KOPT-K1 (cell line): Measurements from ENCODE around the gene TTC9B.
"Not testable (repeated sequence)": the region's sequence is repeated elsewhere in the genome, so short reads cannot be mapped to it uniquely, and the experiment has no call there.

Experiments
- H3K27ac ChIP-seq: fragments of 200-600 bp; sonication (generic); 2 replicates; pipeline ENCODE4 v1.5.1; 2016; ENCODE audit warnings: antibody characterized with exemption, mild to moderate bottlenecking, low read depth, low read length; ENCODE audit not compliant: poor library complexity, severe bottlenecking
- H3K36me3 ChIP-seq: fragments of 200-600 bp; sonication (generic); 2 replicates; pipeline ENCODE4 v1.5.1; 2017; ENCODE audit warnings: antibody characterized with exemption, mild to moderate bottlenecking, low read length, moderate library complexity; ENCODE audit not compliant: insufficient read depth
- H3K9me3 ChIP-seq: fragments of 200-600 bp; sonication (generic); 2 replicates; pipeline ENCODE4 v1.5.1; 2017; ENCODE audit warnings: antibody characterized with exemption, low read length, mild to moderate bottlenecking; ENCODE audit not compliant: insufficient read depth, poor library complexity, severe bottlenecking

The TTC9B gene

DNA sequence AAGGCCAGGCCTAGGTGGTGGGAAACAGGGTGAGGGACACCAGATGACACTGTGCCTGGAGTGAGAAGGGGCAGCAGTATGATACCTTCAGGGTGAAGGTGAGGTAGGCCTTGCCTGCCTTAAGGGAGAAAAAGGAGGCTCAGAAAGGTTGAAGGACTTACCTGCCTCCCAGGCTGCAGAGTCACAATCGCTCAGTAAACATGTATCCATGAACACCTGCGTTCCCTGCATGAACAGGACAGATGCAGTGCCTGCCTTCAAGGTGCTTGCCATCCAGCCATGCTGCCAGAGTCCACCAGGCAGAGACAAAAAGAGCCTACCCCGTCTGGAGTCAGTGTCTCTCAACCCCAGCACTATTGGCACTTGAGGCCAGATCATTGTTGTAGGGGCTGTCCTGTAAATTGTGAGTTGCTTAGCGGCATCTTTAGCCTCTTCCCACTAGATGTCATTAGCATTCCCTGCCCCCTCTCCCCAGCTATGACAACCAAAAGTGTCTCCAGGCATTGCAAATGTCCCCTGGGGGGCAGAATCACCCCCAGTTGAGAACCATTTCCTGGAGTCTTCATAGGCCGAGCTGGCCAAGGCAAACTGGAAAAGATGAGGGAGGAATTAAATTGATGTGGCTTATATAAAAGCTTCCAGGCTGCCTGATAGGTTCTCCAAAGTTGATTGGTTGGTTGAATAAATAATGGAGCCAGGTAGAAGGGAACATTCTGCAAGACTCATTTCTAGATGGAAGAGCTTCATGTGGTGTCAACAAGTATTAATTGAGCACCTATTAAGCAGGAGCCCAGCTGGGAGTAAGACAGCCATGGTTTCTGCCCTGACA is 25.2 kb downstream of the TTC9B start:
- no peaks in the 10 kb centered on the region for H3K9me3 ChIP-seq
- H3K27ac ChIP-seq = no peak overlapping the region
- no peaks in the 10 kb centered on the region for H3K36me3 ChIP-seq

DNA sequence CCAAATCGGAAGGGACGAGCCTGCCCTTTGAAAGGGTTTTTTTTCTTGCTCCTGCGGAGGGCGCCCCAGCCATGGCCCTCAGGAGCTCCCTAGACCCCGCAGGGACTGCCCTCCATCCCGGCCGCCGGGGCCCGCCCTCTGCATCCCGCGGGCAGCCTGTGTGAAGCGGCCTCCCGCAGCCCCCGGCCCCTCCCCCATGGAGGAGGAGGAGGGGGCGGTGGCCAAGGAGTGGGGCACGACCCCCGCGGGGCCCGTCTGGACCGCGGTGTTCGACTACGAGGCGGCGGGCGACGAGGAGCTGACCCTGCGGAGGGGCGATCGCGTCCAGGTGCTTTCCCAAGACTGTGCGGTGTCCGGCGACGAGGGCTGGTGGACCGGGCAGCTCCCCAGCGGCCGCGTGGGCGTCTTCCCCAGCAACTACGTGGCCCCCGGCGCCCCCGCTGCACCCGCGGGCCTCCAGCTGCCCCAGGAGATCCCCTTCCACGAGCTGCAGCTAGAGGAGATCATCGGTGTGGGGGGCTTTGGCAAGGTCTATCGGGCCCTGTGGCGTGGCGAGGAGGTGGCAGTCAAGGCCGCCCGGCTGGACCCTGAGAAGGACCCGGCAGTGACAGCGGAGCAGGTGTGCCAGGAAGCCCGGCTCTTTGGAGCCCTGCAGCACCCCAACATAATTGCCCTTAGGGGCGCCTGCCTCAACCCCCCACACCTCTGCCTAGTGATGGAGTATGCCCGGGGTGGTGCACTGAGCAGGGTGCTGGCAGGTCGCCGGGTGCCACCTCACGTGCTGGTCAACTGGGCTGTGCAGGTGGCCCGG is 26.1 kb downstream of the TTC9B start:
- no peaks in the 10 kb centered on the region for H3K9me3 ChIP-seq
- peak overlapping the region; percentile 59 for H3K27ac ChIP-seq
- H3K36me3 ChIP-seq = no peaks in the 10 kb centered on the region

DNA sequence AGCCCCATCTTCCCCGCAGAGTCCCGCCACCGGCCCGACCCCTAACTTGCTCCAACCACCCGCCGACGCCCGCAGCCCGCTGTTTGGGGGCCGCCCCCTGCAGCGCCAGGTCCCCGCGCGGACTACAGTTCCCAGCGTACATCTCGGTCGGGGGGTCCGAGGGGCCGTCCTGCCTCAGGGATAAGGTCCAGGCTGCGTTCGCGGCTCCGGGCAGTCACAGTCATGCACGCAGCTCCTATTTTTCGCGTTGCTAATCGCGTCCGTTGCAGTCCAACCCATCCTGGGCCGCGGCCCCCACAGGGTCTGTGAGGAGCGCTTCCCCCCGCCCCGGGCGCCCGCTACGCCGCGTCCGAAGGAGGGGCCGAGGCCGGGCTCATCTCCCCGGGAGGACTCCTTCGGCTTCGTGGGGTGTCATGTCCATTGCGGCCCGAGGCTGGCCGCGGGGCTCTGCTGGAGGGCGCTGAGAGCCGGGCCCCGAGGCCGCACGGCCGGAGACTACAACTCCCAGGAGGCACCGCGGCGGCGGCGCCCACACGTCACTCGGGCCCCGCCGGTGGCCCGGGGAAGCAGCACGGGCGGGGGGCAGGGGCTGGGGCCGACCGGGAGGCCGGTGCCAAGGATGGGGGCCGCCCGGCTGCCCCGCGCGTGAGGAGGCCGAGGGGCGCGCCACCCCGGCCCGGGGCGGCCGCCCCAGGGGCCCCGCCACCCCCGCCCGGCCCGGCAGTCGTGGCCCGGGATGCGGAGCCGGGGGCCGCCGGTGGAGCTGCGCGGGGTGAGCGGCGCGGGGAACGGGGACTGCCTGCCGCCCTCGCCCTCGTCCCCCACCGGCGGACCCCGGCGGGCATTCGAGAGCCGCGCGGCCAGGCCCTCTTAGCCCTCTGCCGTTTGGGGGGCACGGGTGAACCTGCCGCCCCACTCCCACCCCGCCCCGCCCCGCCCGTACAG is 27.0 kb downstream of the TTC9B start, which contains the start of gene MAP3K10:
MAP3K10 (plus strand) TSS at position 536 of the 945 bp plus-strand sequence. CDS start 606 bp downstream, outside the sequence.
- H3K9me3 ChIP-seq = no peaks in the 10 kb centered on the region
- peak within 1 kb of the TSS; percentile 59 for H3K27ac ChIP-seq

DNA sequence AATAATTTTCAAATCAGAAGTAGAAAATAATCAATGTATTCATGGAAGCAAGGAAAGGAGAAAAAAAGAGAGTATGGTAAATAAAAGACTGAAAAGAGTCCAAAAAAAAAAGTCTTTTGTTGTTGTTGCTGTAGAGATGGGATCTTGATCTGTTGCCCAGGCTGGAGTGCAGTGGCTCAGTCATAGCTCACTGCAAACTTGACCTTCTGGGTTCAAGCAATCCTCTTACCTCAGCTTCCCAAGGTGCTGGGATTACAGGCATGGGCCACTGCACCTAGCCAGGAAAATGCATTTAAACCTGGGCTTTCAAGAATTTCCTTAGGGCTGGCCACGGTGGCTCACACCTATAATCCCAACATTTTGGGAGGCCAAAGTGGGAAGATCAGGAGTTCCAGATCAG is 33.9 kb downstream of the TTC9B start:
- H3K27ac ChIP-seq = no peak overlapping the region
- no peaks in the 10 kb centered on the region for H3K36me3 ChIP-seq
- H3K9me3 ChIP-seq = no peaks in the 10 kb centered on the region

More for the DNA sequence above, 27.0 kb downstream of the TTC9B start, which contains the start of gene MAP3K10:
- H3K36me3 ChIP-seq = no peaks in the 10 kb centered on the region

DNA sequence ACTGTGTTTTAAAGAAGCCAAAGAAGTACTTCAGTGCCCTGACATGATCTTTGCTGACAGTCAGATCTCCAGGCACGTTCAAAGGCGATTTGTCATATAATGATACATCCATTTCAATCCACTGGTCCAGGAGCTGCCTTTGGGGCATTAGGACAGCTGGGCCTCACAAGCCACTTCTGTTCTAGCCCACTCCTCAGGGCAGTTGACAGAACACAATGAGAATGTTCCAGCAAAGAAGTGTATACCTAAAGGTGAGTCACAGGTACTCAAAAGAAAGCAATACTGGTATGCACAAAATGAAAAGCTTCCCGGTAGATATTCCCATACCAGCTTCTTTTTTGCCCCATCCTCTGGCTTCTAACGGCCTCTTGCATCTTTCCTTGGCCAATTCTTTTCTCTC is 39.4 kb downstream of the TTC9B start:
- H3K9me3 ChIP-seq = no peaks in the 10 kb centered on the region
- H3K36me3 ChIP-seq = no peaks in the 10 kb centered on the region
- no peak overlapping the region for H3K27ac ChIP-seq

DNA sequence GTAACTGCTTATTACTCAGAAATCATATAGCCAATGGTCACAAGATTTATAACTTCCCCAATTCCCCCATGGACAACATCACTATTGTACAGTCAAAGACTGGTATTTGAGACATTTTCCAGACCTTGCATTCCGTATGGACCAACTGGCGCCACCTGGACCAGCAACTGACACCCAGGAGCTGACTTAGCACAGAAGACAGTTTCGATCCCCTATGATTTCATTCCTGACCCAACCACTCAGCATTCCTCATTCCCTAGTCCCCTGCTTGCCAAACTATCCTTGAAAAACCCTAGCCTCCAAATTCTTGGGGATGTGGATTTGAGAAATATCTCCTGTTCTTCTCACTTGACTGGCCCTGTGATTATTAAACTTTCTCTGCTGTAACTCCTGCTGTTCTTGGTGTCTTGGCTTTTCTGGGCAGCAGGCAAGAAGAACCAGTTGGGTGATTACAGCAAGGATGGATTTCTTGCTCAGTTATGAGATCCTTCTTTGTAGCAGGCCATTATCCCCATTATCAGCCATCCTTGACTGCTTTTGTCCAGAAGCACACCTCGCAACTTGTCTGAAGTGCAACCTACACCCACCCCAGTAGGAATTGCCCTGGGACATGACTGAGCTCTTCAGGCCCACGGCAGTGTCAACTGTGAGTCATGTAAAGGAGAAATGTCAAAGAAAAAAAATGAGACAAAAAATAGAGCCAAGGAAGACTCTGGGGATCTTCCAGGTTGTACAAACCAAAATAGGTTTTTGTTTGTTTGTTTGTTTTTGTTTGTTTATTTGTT is 40.7 kb downstream of the TTC9B start:
- no peak overlapping the region for H3K27ac ChIP-seq
- no peaks in the 10 kb centered on the region for H3K9me3 ChIP-seq
- H3K36me3 ChIP-seq = no peaks in the 10 kb centered on the region

DNA sequence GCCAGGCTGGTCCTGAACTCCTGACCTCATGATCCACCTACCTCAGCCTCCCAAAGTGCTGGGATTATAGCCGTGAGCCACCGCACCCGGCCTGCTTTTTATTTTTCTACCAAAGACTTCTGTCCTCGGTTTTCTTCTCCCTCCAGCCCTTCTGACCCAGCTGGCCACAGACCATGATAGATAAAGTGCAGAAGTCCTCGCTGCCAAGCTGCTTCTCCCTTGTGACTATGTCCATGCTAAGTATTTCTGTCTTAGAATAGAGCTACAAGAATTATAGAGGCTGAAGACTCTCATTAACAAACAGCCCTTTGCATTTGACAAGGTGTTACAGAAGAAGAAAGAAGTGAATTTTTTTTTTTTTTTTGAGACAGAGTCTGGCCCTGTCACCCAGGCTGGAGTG is 42.4 kb downstream of the TTC9B start:
- H3K36me3 ChIP-seq = no peaks in the 10 kb centered on the region
- no peaks in the 10 kb centered on the region for H3K9me3 ChIP-seq
- H3K27ac ChIP-seq = no peak overlapping the region

DNA sequence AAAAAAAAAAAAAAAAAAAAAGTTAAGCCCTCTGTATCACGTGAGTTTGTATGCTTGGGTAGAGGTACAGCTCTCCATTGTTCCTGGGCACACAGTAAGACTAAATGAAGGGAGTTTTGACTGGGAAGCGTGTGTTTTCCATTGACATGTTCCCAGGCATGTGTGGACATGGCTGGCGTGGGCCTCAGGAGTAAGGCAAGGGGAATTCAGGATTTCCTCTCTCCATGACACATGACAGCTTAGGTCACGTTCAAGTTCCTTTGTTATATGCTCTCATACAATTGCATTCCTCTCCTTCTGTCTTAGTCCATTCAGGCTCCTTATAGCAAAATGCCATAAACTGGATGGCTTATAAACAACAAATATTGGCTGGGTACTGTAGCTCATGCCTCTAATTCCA is 44.1 kb downstream of the TTC9B start:
- H3K36me3 ChIP-seq = no peaks in the 10 kb centered on the region
- H3K9me3 ChIP-seq = no peaks in the 10 kb centered on the region
- H3K27ac ChIP-seq = no peak overlapping the region

DNA sequence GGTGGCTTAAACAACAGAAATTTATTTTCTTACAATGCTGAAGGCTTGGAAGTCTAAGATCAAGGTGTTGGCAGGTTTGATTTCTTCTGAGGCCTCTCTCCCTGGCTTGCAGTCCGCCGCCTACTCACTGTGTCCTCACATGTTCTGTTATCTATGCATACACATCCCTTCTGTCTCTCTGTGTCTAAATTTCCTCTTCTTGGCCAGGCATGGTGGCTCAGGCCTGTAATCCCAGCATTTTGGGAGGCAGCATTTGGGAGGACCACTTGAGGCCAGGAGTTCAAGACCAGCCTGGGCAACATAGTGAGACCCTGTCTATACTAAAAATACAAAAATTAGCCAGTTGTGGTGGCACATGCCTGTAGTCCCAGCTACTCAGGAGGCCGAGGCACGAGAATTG is 46.9 kb downstream of the TTC9B start:
- H3K36me3 ChIP-seq, H3K27ac ChIP-seq, H3K9me3 ChIP-seq: not testable (repeated sequence)

DNA sequence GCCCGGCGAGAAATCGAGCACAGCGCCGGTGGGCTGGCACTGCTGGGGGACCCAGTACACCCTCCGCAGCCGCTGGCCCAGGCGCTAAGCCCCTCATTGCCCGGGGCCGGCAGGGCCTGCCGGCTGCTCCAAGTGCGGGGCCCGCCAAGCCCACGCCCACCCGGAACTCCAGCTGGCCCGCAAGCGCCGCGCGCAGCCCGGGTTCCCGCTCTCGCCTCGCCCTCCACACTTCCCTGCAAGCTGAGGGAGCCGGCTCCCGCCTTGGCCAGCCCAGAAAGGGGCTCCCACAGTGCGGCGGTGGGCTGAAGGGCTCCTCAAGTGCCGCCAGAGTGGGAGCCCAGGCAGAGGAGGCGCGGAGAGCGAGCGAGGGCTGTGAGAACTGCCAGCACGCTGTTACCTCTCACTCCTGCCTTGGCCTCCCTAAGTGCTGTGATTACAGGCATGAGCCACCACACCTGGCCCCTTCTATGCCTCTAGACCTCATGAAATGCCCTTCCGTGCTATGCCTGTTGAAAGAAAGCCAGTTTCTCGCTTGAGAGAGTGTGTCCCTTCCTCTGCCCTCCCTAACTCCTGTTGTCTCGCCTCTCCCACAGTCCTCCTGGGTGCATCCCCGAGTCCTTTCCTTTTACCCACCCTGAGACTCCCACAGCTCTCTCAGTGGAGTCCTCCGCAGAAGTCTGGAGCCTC is 47.7 kb downstream of the TTC9B start:
- not testable (repeated sequence) for H3K36me3 ChIP-seq, H3K9me3 ChIP-seq, H3K27ac ChIP-seq

DNA sequence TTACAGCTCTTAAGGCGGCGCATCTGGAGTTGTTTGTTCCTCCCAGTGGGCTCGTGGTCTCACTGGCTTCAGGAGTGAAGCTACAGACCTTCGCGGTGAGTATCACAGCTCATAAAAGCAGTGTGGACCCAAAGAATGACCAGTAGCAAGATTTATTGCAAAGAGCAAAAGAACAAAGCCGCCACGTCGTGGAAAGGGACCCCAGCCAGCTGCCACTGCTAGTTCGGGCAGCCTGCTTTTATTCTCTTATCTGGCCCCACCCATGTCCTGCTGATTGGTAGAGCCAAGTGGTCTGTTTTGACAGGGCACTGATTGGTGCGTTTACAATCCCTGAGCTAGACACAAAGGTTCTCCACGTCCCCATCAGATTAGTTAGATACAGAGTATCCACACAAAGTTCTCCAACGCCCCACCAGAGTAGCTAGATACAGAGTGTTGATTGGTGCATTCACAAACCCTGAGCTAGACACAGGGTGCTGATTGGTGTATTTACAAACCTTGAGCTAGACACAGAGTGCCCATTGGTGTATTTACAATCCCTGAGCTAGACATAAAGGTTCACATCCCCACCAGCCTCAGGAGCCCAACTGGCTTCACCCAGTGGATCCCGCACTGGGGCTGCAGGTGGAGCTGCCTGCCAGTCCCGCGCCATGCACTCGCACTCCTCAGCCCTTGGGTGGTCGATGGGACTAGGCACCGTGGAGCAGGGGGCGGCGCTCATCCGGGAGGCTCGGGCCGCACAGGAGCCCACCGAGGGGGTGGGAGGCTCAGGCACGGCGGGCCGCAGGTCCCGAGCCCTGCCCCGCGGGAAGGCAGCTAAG is 48.5 kb downstream of the TTC9B start:
- H3K36me3 ChIP-seq, H3K9me3 ChIP-seq, H3K27ac ChIP-seq: not testable (repeated sequence)
